IMR-90 (cell line): Measurements from ENCODE around the gene ASIC2. TPM values are rescaled to one million over a fixed set of nuclear protein-coding genes. Genes with fewer than 3 reads are reported as not detected.

Experiments
- ATAC-seq: fragments of 200-7000 bp; cut with Tn5 transposase; 2 replicates; pipeline ENCODE4 v1.9.1; 2020; ENCODE audit warnings: low read depth, mild to moderate bottlenecking, moderate library complexity
- BruUV-seq: library from RNA; stranded (reverse); fragments of 400-500 nt; replicated peaks from 2 replicates; lab custom pipeline; 2021; lab: Mats Ljungman, UMichigan
- CTCF ChIA-PET: fragments of 300-600 bp; formaldehyde crosslinking; extraction: SDS; loops from one replicate; lab custom pipeline; 2021; ENCODE audit warnings: antibody characterized with exemption; lab: Yijun Ruan, JAX
- POLR2A ChIA-PET: fragments of 300-600 bp; sonication (Branson Sonifier 250); formaldehyde crosslinking; loops from one replicate; lab custom pipeline; 2022; ENCODE audit warnings: antibody characterized with exemption; ENCODE audit not compliant: unreplicated experiment; lab: Charles Lee
- DNase-seq: peaks from one replicate; pipeline ENCODE4 v3.0.0; 2013
- H2AFZ ChIP-seq: replicated peaks from 2 replicates; pipeline ENCODE3; 2013; ENCODE audit warnings: low read length, mild to moderate bottlenecking; ENCODE audit not compliant: poor library complexity
- H2AK5ac ChIP-seq: 2 replicates; pipeline ENCODE4 v1.6.1; 2013; ENCODE audit warnings: low read depth, low read length, inconsistent platforms
- H2AK9ac ChIP-seq: replicated peaks from 2 replicates; pipeline ENCODE3; 2013; ENCODE audit warnings: mild to moderate bottlenecking, low read depth, low read length, moderate library complexity; ENCODE audit not compliant: poor library complexity
- H2BK120ac ChIP-seq: 2 replicates; pipeline ENCODE4 v1.6.1; 2013; ENCODE audit warnings: low read depth, low read length, inconsistent platforms
- H2BK15ac ChIP-seq: 3 replicates; pipeline ENCODE4 v1.6.1; 2013; ENCODE audit warnings: low read depth, low read length, inconsistent platforms
- H2BK20ac ChIP-seq: 2 replicates; pipeline ENCODE4 v1.6.1; 2013; ENCODE audit warnings: low read depth, mild to moderate bottlenecking, inconsistent platforms, low read length, moderate library complexity
- H2BK5ac ChIP-seq: 2 replicates; pipeline ENCODE4 v1.6.1; 2013; ENCODE audit warnings: mild to moderate bottlenecking, low read depth, low read length, inconsistent platforms; ENCODE audit not compliant: poor library complexity, severe bottlenecking
- H3K14ac ChIP-seq: replicated peaks from 2 replicates; pipeline ENCODE4 v1.6.1; 2013; ENCODE audit warnings: low read depth, low read length, inconsistent platforms
- H3K18ac ChIP-seq: 2 replicates; pipeline ENCODE4 v1.6.1; 2013; ENCODE audit warnings: low read depth, low read length, control low read depth
- H3K23ac ChIP-seq: 2 replicates; pipeline ENCODE4 v1.6.1; 2013; ENCODE audit warnings: low read depth, low read length, inconsistent platforms
- H3K27ac ChIP-seq: 2 replicates; pipeline ENCODE4 v1.5.1; 2013; ENCODE audit warnings: mild to moderate bottlenecking, control low read depth, low read length; ENCODE audit not compliant: insufficient read depth
- H3K27me3 ChIP-seq: 2 replicates; pipeline ENCODE4 v1.6.1; 2013; ENCODE audit warnings: low read length; ENCODE audit not compliant: control insufficient read depth, insufficient read depth
- H3K36me3 ChIP-seq: 2 replicates; pipeline ENCODE4 v1.6.1; 2013; ENCODE audit warnings: low read length, mixed read lengths; ENCODE audit not compliant: control insufficient read depth, insufficient read depth
- H3K4ac ChIP-seq: 2 replicates; pipeline ENCODE4 v1.6.1; 2013; ENCODE audit warnings: low read depth, low read length, inconsistent platforms
- H3K4me1 ChIP-seq: 2 replicates; pipeline ENCODE4 v1.6.1; 2013; ENCODE audit warnings: low read length, mixed read lengths; ENCODE audit not compliant: control insufficient read depth, insufficient read depth
- H3K4me2 ChIP-seq: 2 replicates; pipeline ENCODE4 v1.6.1; 2013; ENCODE audit warnings: low read depth, mild to moderate bottlenecking, control low read depth, low read length, moderate library complexity
- H3K4me3 ChIP-seq: 2 replicates; pipeline ENCODE4 v1.5.1; 2013; ENCODE audit warnings: low read depth, mild to moderate bottlenecking, control low read depth, low read length, moderate library complexity; ENCODE audit not compliant: insufficient read depth
- H3K56ac ChIP-seq: 2 replicates; pipeline ENCODE4 v1.6.1; 2013; ENCODE audit warnings: low read length, inconsistent platforms; ENCODE audit not compliant: insufficient read depth; ENCODE audit errors: extremely low read depth
- H3K79me1 ChIP-seq, 2 experiments: 2 replicates each; pipeline ENCODE4 v1.6.1; 2013; ENCODE audit warnings: low read length in 2 of 2, inconsistent platforms in 1 of 2, low read depth in 1 of 2
- H3K9ac ChIP-seq: 2 replicates; pipeline ENCODE4 v1.6.1; 2013; ENCODE audit warnings: low read depth, low read length, control low read depth
- H3K9me1 ChIP-seq: 2 replicates; pipeline ENCODE4 v1.6.1; 2013; ENCODE audit warnings: low read length, inconsistent platforms; ENCODE audit not compliant: insufficient read depth
- H3K9me3 ChIP-seq: 2 replicates; pipeline ENCODE4 v1.6.1; 2013; ENCODE audit warnings: low read length; ENCODE audit not compliant: control insufficient read depth, insufficient read depth
- H4K20me1 ChIP-seq: 2 replicates; pipeline ENCODE4 v1.6.1; 2013; ENCODE audit warnings: low read length, inconsistent platforms; ENCODE audit not compliant: insufficient read depth
- H4K5ac ChIP-seq: 2 replicates; pipeline ENCODE4 v1.6.1; 2013; ENCODE audit warnings: mild to moderate bottlenecking, low read depth, low read length, control low read depth
- H4K8ac ChIP-seq, 2 experiments: 2 replicates each; pipeline ENCODE4 v1.6.1; 2013; ENCODE audit warnings: low read depth in 2 of 2, low read length in 2 of 2, control low read depth in 1 of 2, inconsistent platforms in 1 of 2
- H4K91ac ChIP-seq: 2 replicates; pipeline ENCODE4 v1.6.1; 2013; ENCODE audit warnings: low read depth, low read length, inconsistent platforms; ENCODE audit not compliant: insufficient read depth
- BHLHE40 ChIP-seq: fragments of 150-350 bp; IDR thresholded peaks from 2 replicates; pipeline ENCODE4 v1.6.1; 2016; ENCODE audit warnings: mild to moderate bottlenecking, low read depth, low read length
- CEBPB ChIP-seq: IDR thresholded peaks from 2 replicates; pipeline ENCODE4 v1.6.1; 2012; ENCODE audit warnings: low read depth, low read length, improper control_type of control experiment
- MAFK ChIP-seq: IDR thresholded peaks from 2 replicates; pipeline ENCODE4 v1.6.1; 2012; ENCODE audit warnings: low read depth, low read length, improper control_type of control experiment
- MXI1 ChIP-seq: IDR thresholded peaks from 2 replicates; pipeline ENCODE4 v1.6.1; 2012; ENCODE audit warnings: low read depth, mild to moderate bottlenecking, low read length, moderate library complexity, borderline replicate concordance
- NFE2L2 ChIP-seq: fragments of 150-350 bp; IDR thresholded peaks from 2 replicates; pipeline ENCODE4 v1.6.1; 2016; ENCODE audit warnings: low read depth, mild to moderate bottlenecking, low read length
- POLR2A ChIP-seq: IDR thresholded peaks from 2 replicates; pipeline ENCODE4 v1.6.1; 2012; ENCODE audit warnings: mild to moderate bottlenecking, low read depth, low read length
- RAD21 ChIP-seq: IDR thresholded peaks from 2 replicates; pipeline ENCODE4 v1.6.1; 2012; ENCODE audit warnings: low read length, improper control_type of control experiment
- RFX5 ChIP-seq: IDR thresholded peaks from 2 replicates; pipeline ENCODE4 v1.8.0; 2012; ENCODE audit warnings: low read depth, mild to moderate bottlenecking, low read length, moderate library complexity
- WGBS, 2 experiments: methylation state at CpG; one replicate each; pipeline versions ENCODE4 v1.1.5 to v1.1.7; 2013; ENCODE audit warnings: missing lambda C conversion rate in 2 of 2; ENCODE audit not compliant: insufficient read length in 1 of 2; ENCODE audit errors: extremely low coverage in 2 of 2; 5-methylcytosine and 5-hydroxymethylcytosine counted together
- dilution Hi-C: fragments of 300-500 bp; cut with HindIII; formaldehyde crosslinking; loops from one replicate; pipeline ENCODE4 v1.14.3; 2018; ENCODE audit warnings: low sequenced_read_pairs; ENCODE audit not compliant: unreplicated experiment
- in situ Hi-C: fragments of 300-500 bp; cut with MboI; formaldehyde crosslinking; loops from 3 replicates; pipeline ENCODE4 v1.14.3; 2019; ENCODE audit warnings: low sequenced_read_pairs, inconsistent platforms, mixed read lengths
- intact Hi-C: fragments of 100-400 bp; cut with micrococcal nuclease; formaldehyde crosslinking; loops from 2 replicates; pipeline ENCODE4 v1.10.0; 2022
- polyA plus RNA-seq, 3 experiments: library from polyadenylated mRNA; depleted of rRNA; stranded (reverse); fragments of >200 nt; gene quantifications; 2 replicates each; pipeline ENCODE4 v1.2.3, GENCODE V29; 2012; ENCODE audit warnings: low replicate concordance in 1 of 3
- total RNA-seq: library from RNA; depleted of rRNA; stranded (reverse); fragments of >200 nt; gene quantifications from 2 replicates; pipeline ENCODE4 v1.2.3, GENCODE V29; 2012
- TF ChIP-seq, protein P1 (sequence below): fragments of 150-350 bp; IDR thresholded peaks from 2 replicates; pipeline ENCODE4 v1.6.1; 2017; ENCODE audit warnings: mild to moderate bottlenecking, antibody characterized with exemption, low read length, low read depth
- TF ChIP-seq, protein P2 (sequence below): fragments of 150-350 bp; IDR thresholded peaks from 2 replicates; pipeline ENCODE4 v1.6.1; 2016; ENCODE audit warnings: low read depth, mild to moderate bottlenecking, low read length, moderate library complexity, borderline replicate concordance

The ASIC2 gene
- total and polyA plus RNA-seq, 2 of the 4 experiments (the other 2 are of a cell fraction) = under 0.01 to 0.15 TPM

DNA sequence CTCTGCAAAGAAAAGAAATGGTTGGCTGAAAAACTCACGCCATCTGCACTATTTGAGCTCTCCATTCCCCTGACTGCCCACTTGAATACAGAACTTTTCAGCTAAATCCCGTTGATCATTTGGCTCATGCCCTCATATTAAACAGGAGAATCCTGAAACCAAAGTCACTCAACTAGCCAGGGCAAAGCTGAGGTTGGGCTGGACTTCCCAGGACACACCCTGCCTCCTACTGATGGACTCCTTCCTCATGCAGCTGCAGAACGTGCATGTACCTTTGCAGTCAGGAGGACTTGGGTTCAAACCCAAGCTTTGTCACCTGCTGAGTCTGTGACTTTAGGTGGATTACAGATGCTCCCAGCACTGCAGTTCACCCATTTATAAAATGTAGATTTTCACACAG, 7.7 kb downstream of the ASIC2 start:
- H3K79me1 ChIP-seq = no peaks in the 10 kb centered on the region
- TF ChIP-seq BHLHE40 (no peak), MAFK (no peak), MXI1 (no peak), POLR2A (no peak), RFX5 (no peak), NFE2L2 (no peak), CEBPB (no peak), RAD21 (no peak)
- TF ChIP-seq, protein P1, sequence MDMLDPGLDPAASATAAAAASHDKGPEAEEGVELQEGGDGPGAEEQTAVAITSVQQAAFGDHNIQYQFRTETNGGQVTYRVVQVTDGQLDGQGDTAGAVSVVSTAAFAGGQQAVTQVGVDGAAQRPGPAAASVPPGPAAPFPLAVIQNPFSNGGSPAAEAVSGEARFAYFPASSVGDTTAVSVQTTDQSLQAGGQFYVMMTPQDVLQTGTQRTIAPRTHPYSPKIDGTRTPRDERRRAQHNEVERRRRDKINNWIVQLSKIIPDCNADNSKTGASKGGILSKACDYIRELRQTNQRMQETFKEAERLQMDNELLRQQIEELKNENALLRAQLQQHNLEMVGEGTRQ = no peak
- TF ChIP-seq, protein P2, sequence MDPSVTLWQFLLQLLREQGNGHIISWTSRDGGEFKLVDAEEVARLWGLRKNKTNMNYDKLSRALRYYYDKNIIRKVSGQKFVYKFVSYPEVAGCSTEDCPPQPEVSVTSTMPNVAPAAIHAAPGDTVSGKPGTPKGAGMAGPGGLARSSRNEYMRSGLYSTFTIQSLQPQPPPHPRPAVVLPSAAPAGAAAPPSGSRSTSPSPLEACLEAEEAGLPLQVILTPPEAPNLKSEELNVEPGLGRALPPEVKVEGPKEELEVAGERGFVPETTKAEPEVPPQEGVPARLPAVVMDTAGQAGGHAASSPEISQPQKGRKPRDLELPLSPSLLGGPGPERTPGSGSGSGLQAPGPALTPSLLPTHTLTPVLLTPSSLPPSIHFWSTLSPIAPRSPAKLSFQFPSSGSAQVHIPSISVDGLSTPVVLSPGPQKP = no peak
- H2BK20ac ChIP-seq = peak overlapping the region; percentile 52; the same call in 1 of the 2 replicates
- no TSS peak for BruUV-seq
- H2BK120ac ChIP-seq = peak overlapping the region; percentile 52
- peak overlapping the region; percentile 24; the same call in 1 of the 2 replicates for H4K91ac ChIP-seq
- H3K9me3 ChIP-seq = no peaks in the 10 kb centered on the region
- no peak overlapping the region for H2BK5ac ChIP-seq
- H3K4me3 ChIP-seq = no peak overlapping the region
- H3K27ac ChIP-seq = no peak overlapping the region
- H3K4me1 ChIP-seq = peaks cover 12% of the 10 kb centered on the region
- H3K14ac ChIP-seq = no peak overlapping the region; the same call in 1 of the 2 replicates
- no peak overlapping the region for H3K18ac ChIP-seq
- ATAC-seq = no peak
- WGBS, 2 experiments = 94% methylated on average over 2 of the region's 3 CpGs; no CpG with 5 or more reads in 1 of the 2 experiments
- 0 out of 3 replicates have a peak overlapping the region, but pooled peaks have one; percentile 36 for H2BK15ac ChIP-seq
- no peak overlapping the region for H3K56ac ChIP-seq
- no peak overlapping the region for H3K4me2 ChIP-seq
- peaks cover 2% of the 10 kb centered on the region for H3K27me3 ChIP-seq
- H3K9ac ChIP-seq = no peak overlapping the region
- no peak overlapping the region; the same call in 1 of the 2 replicates for H3K4ac ChIP-seq
- H3K23ac ChIP-seq = no peak overlapping the region
- in situ Hi-C loops = no loop called here
- CTCF ChIA-PET = interaction anchor here (0.6 to 0.8 kb wide), 2 partner anchors 248 to 1108 kb away, joined by 3 read pairs; no protein-coding TSS in a partner anchor
- no peak overlapping the region for H4K5ac ChIP-seq
- no peak for DNase-seq
- H2AFZ ChIP-seq = peak overlapping the region; percentile 27
- H2AK9ac ChIP-seq = no peak overlapping the region
- H2AK5ac ChIP-seq = peak overlapping the region; percentile 44
- intact Hi-C loops = loop anchor here (10.0 kb wide), 1 partner anchor 141 kb away; no protein-coding TSS in a partner anchor
- dilution Hi-C loops = no loop called here
- POLR2A ChIA-PET = no interaction called here
- H4K20me1 ChIP-seq = no peaks in the 10 kb centered on the region
- H4K8ac ChIP-seq = no peak overlapping the region; a peak in 1 of 4 replicates
- peaks cover 17% of the 10 kb centered on the region for H3K9me1 ChIP-seq
- no peaks in the 10 kb centered on the region for H3K36me3 ChIP-seq
